Keratinocyte (primary cell): Measurements from ENCODE around the gene CNTNAP2.

Experiments
- EZH2 ChIP-seq: IDR thresholded peaks from one replicate; pipeline ENCODE4 v1.6.1; 2012; ENCODE audit warnings: inconsistent platforms, mild to moderate bottlenecking, low read length, moderate library complexity
- TF ChIP-seq, protein P1 (sequence below), 3 experiments: IDR thresholded peaks in 1 of 3; conservative IDR thresholded peaks in 1 of 3; optimal IDR thresholded peaks in 1 of 3; 2 replicates in 2 of 3; 3 replicates in 1 of 3; pipeline versions ENCODE3 to v1.5.1; 2011; ENCODE audit warnings: low read length in 3 of 3, mild to moderate bottlenecking in 3 of 3, moderate library complexity in 2 of 3, control low read depth in 1 of 3, inconsistent platforms in 1 of 3; ENCODE audit not compliant: insufficient read depth in 2 of 3; ENCODE audit errors: extremely low read depth in 1 of 3

DNA sequence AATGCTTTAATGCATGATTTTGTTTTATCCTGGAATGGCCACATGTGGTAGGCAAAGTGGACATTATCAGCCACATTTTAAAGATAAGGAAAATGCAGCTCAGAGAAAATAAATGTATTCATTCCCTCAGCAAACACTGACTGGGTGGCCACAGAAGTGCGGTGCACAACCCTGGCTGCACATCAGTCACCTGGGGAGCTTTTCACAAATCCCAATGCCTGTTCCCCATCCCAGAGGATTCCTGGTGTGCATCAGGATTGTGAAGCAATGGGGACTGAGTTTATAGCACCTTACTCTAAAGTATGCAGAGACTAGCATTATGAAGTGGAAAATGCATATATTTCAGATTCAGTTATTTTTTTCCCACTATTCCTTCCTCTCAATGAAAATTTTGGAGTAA, 2280.5 kb downstream of the CNTNAP2 start:
- TF ChIP-seq, protein P1, sequence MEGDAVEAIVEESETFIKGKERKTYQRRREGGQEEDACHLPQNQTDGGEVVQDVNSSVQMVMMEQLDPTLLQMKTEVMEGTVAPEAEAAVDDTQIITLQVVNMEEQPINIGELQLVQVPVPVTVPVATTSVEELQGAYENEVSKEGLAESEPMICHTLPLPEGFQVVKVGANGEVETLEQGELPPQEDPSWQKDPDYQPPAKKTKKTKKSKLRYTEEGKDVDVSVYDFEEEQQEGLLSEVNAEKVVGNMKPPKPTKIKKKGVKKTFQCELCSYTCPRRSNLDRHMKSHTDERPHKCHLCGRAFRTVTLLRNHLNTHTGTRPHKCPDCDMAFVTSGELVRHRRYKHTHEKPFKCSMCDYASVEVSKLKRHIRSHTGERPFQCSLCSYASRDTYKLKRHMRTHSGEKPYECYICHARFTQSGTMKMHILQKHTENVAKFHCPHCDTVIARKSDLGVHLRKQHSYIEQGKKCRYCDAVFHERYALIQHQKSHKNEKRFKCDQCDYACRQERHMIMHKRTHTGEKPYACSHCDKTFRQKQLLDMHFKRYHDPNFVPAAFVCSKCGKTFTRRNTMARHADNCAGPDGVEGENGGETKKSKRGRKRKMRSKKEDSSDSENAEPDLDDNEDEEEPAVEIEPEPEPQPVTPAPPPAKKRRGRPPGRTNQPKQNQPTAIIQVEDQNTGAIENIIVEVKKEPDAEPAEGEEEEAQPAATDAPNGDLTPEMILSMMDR (optimal IDR thresholded peaks at IDR 0.05 in 1 of 3, IDR thresholded peaks at IDR 0.05 in 1 of 3, conservative IDR thresholded peaks at IDR 0.05 in 1 of 3; ENCODE audit: extremely low read depth in 1 of 3, insufficient read depth in 2 of 3, low read length in 3 of 3): no peak
- no peak for TF ChIP-seq EZH2
